RPMI7951 (cell line): ENCODE data around the gene PDE3A. TPM values are rescaled to one million over a fixed set of nuclear protein-coding genes. Genes with fewer than 3 reads are reported as not detected.
"Not testable (repeated sequence)": the region's sequence is repeated elsewhere in the genome, so short reads cannot be mapped to it uniquely, and the experiment has no call there.

Experiments used
- DNase-seq: peaks from one replicate; pipeline ENCODE4 v3.0.0-alpha.2; 2012; ENCODE audit warnings: low read depth
- total RNA-seq: library from RNA; depleted of rRNA; stranded (reverse); fragments of >200 nt; shearing (Covaris generic); gene quantifications from 2 replicates; pipeline ENCODE4 v1.2.3, GENCODE V29; 2014

The PDE3A gene
- total RNA-seq, 1 experiment from 2014 or later: 0.12 TPM

- DNase-seq: no peak
Measured at GRCh38 chr12:20374795-20375194, 6.5 kb downstream of the PDE3A start.

- DNase-seq: no peak
Measured at GRCh38 chr12:20375560-20375959, 7.2 kb downstream of the PDE3A start.

- peak; percentile 10 for DNase-seq
Measured at GRCh38 chr12:20376984-20377383, 8.6 kb downstream of the PDE3A start.

GRCh38 chr12:20377750-20378149 is 9.4 kb downstream of the PDE3A start:
- no peak for DNase-seq

GRCh38 chr12:20382117-20382516 is 13.8 kb downstream of the PDE3A start:
- DNase-seq: no peak

GRCh38 chr12:20383612-20384011 is 15.3 kb downstream of the PDE3A start:
- DNase-seq: no peak

- DNase-seq: not testable (repeated sequence)
Measured at GRCh38 chr12:20384836-20385235, 16.5 kb downstream of the PDE3A start.

GRCh38 chr12:20390846-20391245 is 22.5 kb downstream of the PDE3A start:
- DNase-seq: no peak

GRCh38 chr12:20392339-20392738 is 24.0 kb downstream of the PDE3A start:
- no peak for DNase-seq

- no peak for DNase-seq
Measured at GRCh38 chr12:20393707-20394106, 25.4 kb downstream of the PDE3A start.

GRCh38 chr12:20395791-20396550 is 27.6 kb downstream of the PDE3A start:
- no peak for DNase-seq

GRCh38 chr12:20398686-20399085 is 30.3 kb downstream of the PDE3A start:
- no peak for DNase-seq

- DNase-seq: no peak
Measured at GRCh38 chr12:20400003-20400402, 31.7 kb downstream of the PDE3A start.

GRCh38 chr12:20403230-20403629 is 34.9 kb downstream of the PDE3A start:
- DNase-seq: no peak

- DNase-seq: no peak
Measured at GRCh38 chr12:20404576-20405346, 36.4 kb downstream of the PDE3A start.

- DNase-seq: no peak
Measured at GRCh38 chr12:20409607-20410377, 41.5 kb downstream of the PDE3A start.

GRCh38 chr12:20410734-20411133 is 42.4 kb downstream of the PDE3A start:
- no peak for DNase-seq

GRCh38 chr12:20411345-20411744 is 43.0 kb downstream of the PDE3A start:
- DNase-seq: no peak

- DNase-seq: peak; percentile 1
Measured at GRCh38 chr12:20415028-20415427, 46.7 kb downstream of the PDE3A start.

GRCh38 chr12:20415641-20416040 is 47.3 kb downstream of the PDE3A start:
- no peak for DNase-seq

- no peak for DNase-seq
Measured at GRCh38 chr12:20420557-20420956, 52.2 kb downstream of the PDE3A start.

- DNase-seq: no peak
Measured at GRCh38 chr12:20421421-20421820, 53.1 kb downstream of the PDE3A start.
